ENCODE measurements around the gene NUCKS1.

- TF ChIP-seq PATZ1 (CRISPR knock-in tag; IDR thresholded peaks at IDR 0.05; ENCODE audit: borderline replicate concordance) (no peak), ZNF70 (CRISPR knock-in tag; IDR thresholded peaks at IDR 0.05) (no peak), ZNF565 (CRISPR knock-in tag; conservative IDR thresholded peaks at IDR 0.05; ENCODE audit: low read depth) (no peak), SNAI2 (CRISPR knock-in tag; IDR thresholded peaks at IDR 0.05) (no peak), ZFP30 (CRISPR knock-in tag; IDR thresholded peaks at IDR 0.05) (no peak), ZFP3 (CRISPR knock-in tag; IDR thresholded peaks at IDR 0.05) (no peak), RARB (CRISPR knock-in tag; IDR thresholded peaks at IDR 0.05) (no peak), ARNTL (CRISPR knock-in tag; IDR thresholded peaks at IDR 0.05; ENCODE audit: borderline replicate concordance, low read depth) (no peak), OSR1 (CRISPR knock-in tag; IDR thresholded peaks at IDR 0.05) (no peak), CSRNP3 (CRISPR knock-in tag; IDR thresholded peaks at IDR 0.05) (no peak), ISL1 (CRISPR knock-in tag; IDR thresholded peaks at IDR 0.05) (no peak), ZC3H10 (CRISPR knock-in tag; IDR thresholded peaks at IDR 0.05) (no peak), TOX (CRISPR knock-in tag; IDR thresholded peaks at IDR 0.05; ENCODE audit: borderline replicate concordance) (no peak)
- TF ChIP-seq, protein P1, sequence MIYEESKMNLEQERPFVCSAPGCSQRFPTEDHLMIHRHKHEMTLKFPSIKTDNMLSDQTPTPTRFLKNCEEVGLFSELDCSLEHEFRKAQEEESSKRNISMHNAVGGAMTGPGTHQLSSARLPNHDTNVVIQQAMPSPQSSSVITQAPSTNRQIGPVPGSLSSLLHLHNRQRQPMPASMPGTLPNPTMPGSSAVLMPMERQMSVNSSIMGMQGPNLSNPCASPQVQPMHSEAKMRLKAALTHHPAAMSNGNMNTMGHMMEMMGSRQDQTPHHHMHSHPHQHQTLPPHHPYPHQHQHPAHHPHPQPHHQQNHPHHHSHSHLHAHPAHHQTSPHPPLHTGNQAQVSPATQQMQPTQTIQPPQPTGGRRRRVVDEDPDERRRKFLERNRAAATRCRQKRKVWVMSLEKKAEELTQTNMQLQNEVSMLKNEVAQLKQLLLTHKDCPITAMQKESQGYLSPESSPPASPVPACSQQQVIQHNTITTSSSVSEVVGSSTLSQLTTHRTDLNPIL (CRISPR knock-in tag; IDR thresholded peaks at IDR 0.05; ENCODE audit: low read depth), result no peak
Measured at GRCh38 chr1:205763980-205764379, 14.0 kb upstream of the NUCKS1 start.
